NCI-H82 (cell line): ENCODE measurements around the gene RNU2-1.
"Not testable (repeated sequence)": the region's sequence is repeated elsewhere in the genome, so short reads cannot be mapped to it uniquely, and the experiment has no call there.

Experiments
- DNase-seq: peaks from one replicate; lab custom pipeline; 2025; lab: John Stamatoyannopoulos, UW

The RNU2-1 gene

DNA sequence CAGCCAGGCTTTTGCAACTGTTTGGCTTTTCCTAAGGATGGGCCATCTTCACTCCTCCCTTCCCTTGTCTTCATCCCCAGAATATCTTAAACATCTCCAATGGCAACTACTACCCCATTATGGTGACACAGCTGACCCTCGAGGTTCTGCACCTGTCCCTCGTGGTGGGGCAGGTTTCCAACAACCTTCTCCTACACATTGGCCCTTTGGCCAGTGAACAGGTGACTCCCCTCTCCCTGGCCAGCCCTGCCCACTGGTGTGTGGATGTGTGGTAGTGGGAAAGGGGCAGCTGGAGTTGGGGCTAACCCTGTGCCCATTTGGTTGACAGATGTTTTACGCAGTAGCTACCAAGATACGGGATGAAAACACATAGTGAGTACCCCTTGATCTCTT lies 17.4 kb downstream of the RNU2-1 start:
- no peak for DNase-seq

DNA sequence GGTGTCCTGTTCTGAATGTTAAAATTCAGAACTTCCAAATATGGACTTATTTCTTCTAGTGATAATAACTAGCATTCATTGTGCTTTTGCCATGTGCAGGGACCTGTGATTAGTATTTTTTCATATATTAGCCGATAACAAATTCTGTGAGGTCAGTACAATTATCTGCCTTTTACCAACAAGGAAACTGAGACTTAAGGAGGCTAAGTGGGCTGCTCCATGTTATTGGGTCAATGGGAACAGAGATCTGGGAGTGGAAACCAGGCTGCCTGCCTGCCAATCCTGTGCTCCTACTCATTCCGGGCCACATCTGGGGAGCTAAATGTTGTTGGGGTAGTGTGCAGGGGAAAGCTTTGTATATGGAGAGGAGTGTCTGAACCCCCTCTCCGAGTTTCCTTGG lies 18.4 kb downstream of the RNU2-1 start:
- no peak for DNase-seq

GRCh38 chr17:43213545-43213944 lies 20.2 kb downstream of the RNU2-1 start:
- no peak for DNase-seq

GRCh38 chr17:43212641-43213490 lies 20.9 kb downstream of the RNU2-1 start:
- DNase-seq: peak; percentile 91

- peak; percentile 87 for DNase-seq
Measured at GRCh38 chr17:43211480-43212402, 22.0 kb downstream of the RNU2-1 start, which contains the start of gene TMEM106A. TSS of gene TMEM106A (plus strand) at chr17:43211875. CDS start at chr17:43213042, 1,167 bp downstream.

GRCh38 chr17:43211123-43211479 lies 22.7 kb downstream of the RNU2-1 start:
- DNase-seq: no peak

DNA sequence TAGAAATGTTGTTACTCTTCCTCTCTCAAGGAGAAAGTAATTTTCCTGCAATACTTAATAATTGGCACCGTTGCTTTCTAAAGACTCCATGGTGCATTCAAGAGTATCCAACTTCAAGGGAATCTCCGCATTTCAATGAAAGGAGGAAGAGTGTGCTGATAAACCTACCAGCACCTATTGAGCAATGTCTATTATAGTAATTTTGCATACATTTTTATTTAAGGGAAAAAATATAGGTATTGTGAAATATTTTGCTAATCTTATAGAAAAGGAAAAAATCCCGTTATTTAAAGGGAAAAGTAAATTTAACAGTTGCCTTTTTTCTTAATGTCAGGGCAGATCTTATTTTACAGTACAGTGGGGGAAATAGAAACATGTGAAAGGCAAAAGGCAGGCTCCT lies 23.2 kb downstream of the RNU2-1 start:
- DNase-seq: no peak

DNA sequence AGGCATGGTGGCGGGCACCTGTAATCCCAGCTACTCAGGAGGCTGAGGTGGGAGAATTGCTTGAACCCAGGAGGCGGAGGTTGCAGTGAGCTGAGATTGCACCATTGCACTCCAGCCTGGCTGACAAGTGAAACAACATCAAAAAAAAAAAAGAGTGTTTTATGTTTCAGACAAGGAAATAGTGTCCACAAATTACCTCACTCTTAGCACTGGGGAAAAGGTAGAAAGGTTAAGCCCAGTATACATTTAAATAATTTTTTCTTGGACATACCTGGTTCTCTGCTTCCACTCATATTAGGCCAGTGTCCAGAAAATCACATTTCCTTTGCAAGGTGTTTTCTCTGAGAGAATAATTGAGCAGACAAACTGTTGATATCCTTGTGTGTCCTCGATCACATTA lies 30.8 kb downstream of the RNU2-1 start:
- DNase-seq: not testable (repeated sequence)

GRCh38 chr17:43200127-43200526 lies 33.6 kb downstream of the RNU2-1 start:
- peak; percentile 47 for DNase-seq

DNA sequence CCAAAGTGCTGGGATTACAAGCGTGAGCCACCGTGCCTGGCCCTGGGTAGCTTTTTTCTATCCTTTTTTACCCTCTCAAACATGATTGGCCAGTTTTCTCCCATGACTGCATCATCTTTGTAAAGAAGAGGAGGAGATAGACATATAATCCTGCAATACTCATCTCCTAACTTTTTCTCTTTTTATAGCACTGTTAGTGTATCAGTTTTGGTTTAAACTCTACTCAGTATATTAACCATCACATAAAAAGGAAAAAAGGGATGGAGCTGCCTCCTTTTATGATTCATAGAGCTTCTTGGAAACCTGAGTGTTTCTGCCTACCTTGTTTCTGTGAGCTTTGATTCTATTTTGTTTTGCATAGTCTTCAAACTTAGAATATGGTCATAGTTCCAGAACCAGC lies 34.1 kb downstream of the RNU2-1 start:
- DNase-seq: no peak

GRCh38 chr17:43193251-43193650 lies 40.5 kb downstream of the RNU2-1 start:
- DNase-seq: no peak

DNA sequence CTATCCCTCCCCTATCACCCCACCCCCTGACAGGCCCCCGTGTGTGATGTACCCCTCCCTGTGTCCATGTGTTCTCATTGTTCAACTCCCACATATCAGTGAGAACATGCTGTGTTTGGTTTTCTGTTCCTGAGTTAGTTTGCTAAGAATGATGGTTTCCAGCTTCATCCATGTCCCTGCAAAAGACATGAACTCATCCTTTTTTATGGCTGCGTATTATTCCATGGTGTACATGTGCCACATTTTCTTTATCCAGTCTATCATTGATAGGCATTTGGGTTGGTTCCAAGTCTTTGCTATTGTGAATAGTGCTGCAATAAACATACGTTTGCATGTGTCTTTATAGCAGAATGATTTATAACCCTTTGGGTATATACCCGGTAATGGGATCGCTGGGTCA lies 47.1 kb downstream of the RNU2-1 start:
- DNase-seq: not testable (repeated sequence)

DNA sequence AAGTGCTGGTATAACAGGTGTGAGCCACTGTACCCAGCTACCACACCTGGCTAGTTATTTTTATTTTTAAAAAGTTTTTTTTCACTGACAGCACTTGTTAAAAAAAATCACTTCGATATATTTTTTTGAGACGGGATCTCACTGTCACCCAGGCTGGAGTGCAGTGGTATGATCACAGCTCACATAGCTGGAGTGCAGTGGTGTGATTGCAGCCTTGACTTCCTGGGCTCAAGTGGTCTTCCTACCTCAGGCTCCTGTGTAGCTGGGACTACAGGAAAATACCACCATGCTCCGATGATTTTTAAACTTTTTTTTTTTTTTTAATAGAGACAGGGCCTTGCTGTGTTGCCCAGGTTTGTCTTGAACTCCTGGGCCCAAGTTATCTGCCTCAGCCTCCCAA lies 49.9 kb downstream of the RNU2-1 start:
- DNase-seq: no peak
